SK-N-SH (cell line): ENCODE measurements around the gene SCOC. TPM values are rescaled to one million over a fixed set of nuclear protein-coding genes. Genes with fewer than 3 reads are reported as not detected.

Experiments used
- CTCF ChIA-PET: fragments of 300-600, 350-600 bp; formaldehyde crosslinking; extraction: SDS; loops from one replicate; lab custom pipeline; 2021; lab: Yijun Ruan, JAX
- POLR2A ChIA-PET: fragments of 350-600 bp; sonication (Branson Sonifier 250); formaldehyde crosslinking; extraction: SDS; loops from one replicate; lab custom pipeline; 2020; ENCODE audit warnings: antibody characterized with exemption, inconsistent platforms; lab: Yijun Ruan, JAX
- DNase-seq: peaks from one replicate; pipeline ENCODE4 v3.0.0; 2012
- H2AFZ ChIP-seq: fragments of 200-600 bp; sonication (generic); 2 replicates; pipeline ENCODE4 v1.8.1; 2016; ENCODE audit warnings: antibody characterized with exemption, mild to moderate bottlenecking, low read depth
- H3F3A ChIP-seq: fragments of 200-600 bp; sonication (generic); replicated peaks from 2 replicates; pipeline ENCODE3; 2016; ENCODE audit warnings: antibody characterized with exemption, mild to moderate bottlenecking; ENCODE audit not compliant: insufficient read depth
- H3K27ac ChIP-seq, 2 experiments: fragments of 200-500 bp in 1 of 2; fragments of 200-600 bp in 1 of 2; sonication (Bioruptor generic) in 1 of 2; sonication (generic), shearing (Covaris generic) in 1 of 2; 2 replicates each; pipeline versions ENCODE4 v1.5.1 to v1.6.1; 2014 to 2016; ENCODE audit warnings: low read depth in 2 of 2, inconsistent platforms in 1 of 2, low read length in 1 of 2, mild to moderate bottlenecking in 1 of 2, mixed read lengths in 1 of 2
- H3K27me3 ChIP-seq: fragments of 200-600 bp; sonication (generic), shearing (Covaris generic); 2 replicates; pipeline ENCODE4 v1.6.1; 2016; ENCODE audit warnings: mixed run types; ENCODE audit not compliant: insufficient read depth
- H3K36me3 ChIP-seq, 2 experiments: fragments of 200-500 bp in 1 of 2; fragments of 200-600 bp in 1 of 2; sonication (Bioruptor generic) in 1 of 2; sonication (generic) in 1 of 2; replicated peaks in 1 of 2; 2 replicates each; pipeline versions ENCODE3 to v1.5.1; 2014 to 2016; ENCODE audit warnings: low read length in 1 of 2, mild to moderate bottlenecking in 1 of 2; ENCODE audit not compliant: insufficient read depth in 2 of 2, control insufficient read depth in 1 of 2
- H3K4me1 ChIP-seq, 2 experiments: fragments of 200-500 bp in 1 of 2; fragments of 200-600 bp in 1 of 2; sonication (Bioruptor generic) in 1 of 2; sonication (generic), shearing (Covaris generic) in 1 of 2; 2 replicates each; pipeline versions ENCODE4 v1.5.1 to v1.6.1; 2014 to 2016; ENCODE audit warnings: low read depth in 1 of 2, low read length in 1 of 2, mixed run types in 1 of 2; ENCODE audit not compliant: insufficient read depth in 2 of 2, control insufficient read depth in 1 of 2
- H3K4me2 ChIP-seq: fragments of 200-600 bp; sonication (generic), shearing (Covaris generic); 2 replicates; pipeline ENCODE4 v1.6.1; 2017; ENCODE audit warnings: mixed run types
- H3K4me3 ChIP-seq, 2 experiments: fragments of 200-500 bp in 1 of 2; fragments of 200-600 bp in 1 of 2; sonication (Bioruptor generic) in 1 of 2; sonication (generic), shearing (Covaris generic) in 1 of 2; 2 replicates each; pipeline versions ENCODE4 v1.5.1 to v1.8.1; 2014 to 2016; ENCODE audit warnings: low read depth in 2 of 2, inconsistent platforms in 1 of 2, low read length in 1 of 2, mild to moderate bottlenecking in 1 of 2, mixed read lengths in 1 of 2, moderate library complexity in 1 of 2
- H3K79me2 ChIP-seq: fragments of 200-600 bp; sonication (generic); 2 replicates; pipeline ENCODE4 v1.8.1; 2017; ENCODE audit warnings: mild to moderate bottlenecking; ENCODE audit not compliant: insufficient read depth
- H3K9ac ChIP-seq: fragments of 200-600 bp; sonication (generic); 2 replicates; pipeline ENCODE4 v1.6.1; 2017; ENCODE audit warnings: mixed run types
- H3K9me2 ChIP-seq: fragments of 200-600 bp; sonication (generic); 2 replicates; pipeline ENCODE4 v1.6.1; 2017; ENCODE audit warnings: mixed run types
- H3K9me3 ChIP-seq: fragments of 200-600 bp; sonication (generic); 2 replicates; pipeline ENCODE4 v1.6.1; 2017; ENCODE audit warnings: mixed run types, mild to moderate bottlenecking, moderate library complexity
- H4K20me1 ChIP-seq: fragments of 200-600 bp; sonication (generic); 2 replicates; pipeline ENCODE4 v1.6.1; 2017; ENCODE audit warnings: mild to moderate bottlenecking, mixed run types; ENCODE audit not compliant: insufficient read depth
- FOSL2 ChIP-seq: IDR thresholded peaks from 2 replicates; pipeline ENCODE4 v1.4.0; 2012; ENCODE audit warnings: low read depth, mild to moderate bottlenecking, moderate library complexity, borderline replicate concordance
- GABPA ChIP-seq: IDR thresholded peaks from 2 replicates; pipeline ENCODE4 v1.4.0; 2012; ENCODE audit warnings: low read depth, mild to moderate bottlenecking
- MEF2A ChIP-seq: IDR thresholded peaks from 2 replicates; pipeline ENCODE4 v1.4.0; 2012; ENCODE audit warnings: low read depth, borderline replicate concordance
- MXI1 ChIP-seq: IDR thresholded peaks from 2 replicates; pipeline ENCODE4 v1.6.1; 2012; ENCODE audit warnings: mild to moderate bottlenecking, low read depth, low read length, improper control_type of control experiment
- POLR2AphosphoS5 ChIP-seq: IDR thresholded peaks from 2 replicates; pipeline ENCODE4 v1.6.1; 2012; ENCODE audit warnings: low read depth, low read length
- SIN3A ChIP-seq: IDR thresholded peaks from 2 replicates; pipeline ENCODE4 v1.6.1; 2012; ENCODE audit warnings: low read depth, mild to moderate bottlenecking, low read length, moderate library complexity, borderline replicate concordance
- SMC3 ChIP-seq: IDR thresholded peaks from 2 replicates; pipeline ENCODE4 v1.6.1; 2012; ENCODE audit warnings: low read depth, low read length, improper control_type of control experiment
- TAF1 ChIP-seq: IDR thresholded peaks from 2 replicates; pipeline ENCODE4 v1.6.1; 2012; ENCODE audit warnings: low read depth, mild to moderate bottlenecking, low read length, moderate library complexity, borderline replicate concordance
- TEAD4 ChIP-seq: IDR thresholded peaks from 2 replicates; pipeline ENCODE4 v1.4.0; 2012; ENCODE audit warnings: mild to moderate bottlenecking, borderline replicate concordance; ENCODE audit not compliant: insufficient read depth
- polyA plus RNA-seq, 3 experiments: library from polyadenylated mRNA; depleted of rRNA; stranded (reverse); fragments of >200 nt; gene quantifications; 2 replicates each; pipeline ENCODE4 v1.2.3, GENCODE V29; 2012
- TF ChIP-seq, protein P1 (sequence below): IDR thresholded peaks from 2 replicates; pipeline ENCODE4 v1.4.0; 2012; ENCODE audit warnings: low read depth, borderline replicate concordance
- TF ChIP-seq, protein P2 (sequence below): IDR thresholded peaks from 2 replicates; pipeline ENCODE4 v1.4.0; 2012; ENCODE audit warnings: low read depth, borderline replicate concordance
- TF ChIP-seq, protein P3 (sequence below): IDR thresholded peaks from 2 replicates; pipeline ENCODE4 v1.4.0; 2012; ENCODE audit warnings: low read depth
- TF ChIP-seq, protein P4 (sequence below): IDR thresholded peaks from 2 replicates; pipeline ENCODE4 v1.6.1; 2012; ENCODE audit warnings: mild to moderate bottlenecking, low read depth, low read length, moderate library complexity

SCOC gene
- polyA plus RNA-seq, 1 of the 3 experiments (the other 2 are of a cell fraction): 16.0 TPM

DNA sequence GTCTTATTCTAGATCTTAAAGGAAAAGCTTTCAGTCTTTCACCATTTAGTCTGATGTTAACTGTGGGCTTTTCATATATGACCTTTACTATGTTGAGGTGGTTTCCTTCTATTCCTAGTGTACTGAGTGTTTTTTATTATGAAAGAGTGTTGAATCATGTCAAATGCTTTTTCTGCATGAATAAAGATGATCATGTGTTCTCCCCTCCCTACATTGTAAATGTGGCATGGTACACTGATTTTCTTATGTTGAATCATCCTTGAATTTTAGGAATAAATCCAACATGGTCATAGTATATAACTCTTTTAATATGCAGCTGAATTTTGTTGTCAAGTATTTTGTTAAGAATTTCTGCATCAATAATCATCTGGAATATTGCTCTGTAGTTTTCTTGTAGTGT lies 49.7 kb downstream of the SCOC start:
- Histone ChIP-seq H3K4me3 (no peak overlapping the region), H2AFZ (no peak overlapping the region), H3K9ac (no peak overlapping the region), H3K4me2 (no peak overlapping the region), H3K9me3 (no peaks in the 10 kb centered on the region), H3K27me3 (peaks cover 4% of the 10 kb centered on the region; the same call in 1 of the 2 replicates), H3K79me2 (no peaks in the 10 kb centered on the region), H3K36me3 (no peaks in the 10 kb centered on the region), H3F3A (no peaks in the 10 kb centered on the region), H3K9me2 (no peaks in the 10 kb centered on the region), H3K4me1 (no peaks in the 10 kb centered on the region; a peak in 1 of 4 replicates), H4K20me1 (no peaks in the 10 kb centered on the region), H3K27ac (no peak overlapping the region)
- CTCF ChIA-PET: interaction anchor here (1.2 kb wide), 1 partner anchor 63 kb away, joined by 3 read pairs; no protein-coding TSS in a partner anchor
- DNase-seq: no peak
- POLR2A ChIA-PET: no interaction called here
- TF ChIP-seq, protein P1, sequence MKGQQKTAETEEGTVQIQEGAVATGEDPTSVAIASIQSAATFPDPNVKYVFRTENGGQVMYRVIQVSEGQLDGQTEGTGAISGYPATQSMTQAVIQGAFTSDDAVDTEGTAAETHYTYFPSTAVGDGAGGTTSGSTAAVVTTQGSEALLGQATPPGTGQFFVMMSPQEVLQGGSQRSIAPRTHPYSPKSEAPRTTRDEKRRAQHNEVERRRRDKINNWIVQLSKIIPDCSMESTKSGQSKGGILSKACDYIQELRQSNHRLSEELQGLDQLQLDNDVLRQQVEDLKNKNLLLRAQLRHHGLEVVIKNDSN: no peak
- no peak for TF ChIP-seq MXI1
- no peak for TF ChIP-seq SIN3A
- TF ChIP-seq MEF2A: no peak
- no peak for TF ChIP-seq TEAD4
- TF ChIP-seq, protein P2, sequence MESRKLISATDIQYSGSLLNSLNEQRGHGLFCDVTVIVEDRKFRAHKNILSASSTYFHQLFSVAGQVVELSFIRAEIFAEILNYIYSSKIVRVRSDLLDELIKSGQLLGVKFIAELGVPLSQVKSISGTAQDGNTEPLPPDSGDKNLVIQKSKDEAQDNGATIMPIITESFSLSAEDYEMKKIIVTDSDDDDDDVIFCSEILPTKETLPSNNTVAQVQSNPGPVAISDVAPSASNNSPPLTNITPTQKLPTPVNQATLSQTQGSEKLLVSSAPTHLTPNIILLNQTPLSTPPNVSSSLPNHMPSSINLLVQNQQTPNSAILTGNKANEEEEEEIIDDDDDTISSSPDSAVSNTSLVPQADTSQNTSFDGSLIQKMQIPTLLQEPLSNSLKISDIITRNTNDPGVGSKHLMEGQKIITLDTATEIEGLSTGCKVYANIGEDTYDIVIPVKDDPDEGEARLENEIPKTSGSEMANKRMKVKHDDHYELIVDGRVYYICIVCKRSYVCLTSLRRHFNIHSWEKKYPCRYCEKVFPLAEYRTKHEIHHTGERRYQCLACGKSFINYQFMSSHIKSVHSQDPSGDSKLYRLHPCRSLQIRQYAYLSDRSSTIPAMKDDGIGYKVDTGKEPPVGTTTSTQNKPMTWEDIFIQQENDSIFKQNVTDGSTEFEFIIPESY: no peak
- TF ChIP-seq FOSL2: no peak
- no peak for TF ChIP-seq SMC3
- TF ChIP-seq, protein P3, sequence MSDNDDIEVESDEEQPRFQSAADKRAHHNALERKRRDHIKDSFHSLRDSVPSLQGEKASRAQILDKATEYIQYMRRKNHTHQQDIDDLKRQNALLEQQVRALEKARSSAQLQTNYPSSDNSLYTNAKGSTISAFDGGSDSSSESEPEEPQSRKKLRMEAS: no peak
- TF ChIP-seq TAF1: no peak
- TF ChIP-seq, protein P4, sequence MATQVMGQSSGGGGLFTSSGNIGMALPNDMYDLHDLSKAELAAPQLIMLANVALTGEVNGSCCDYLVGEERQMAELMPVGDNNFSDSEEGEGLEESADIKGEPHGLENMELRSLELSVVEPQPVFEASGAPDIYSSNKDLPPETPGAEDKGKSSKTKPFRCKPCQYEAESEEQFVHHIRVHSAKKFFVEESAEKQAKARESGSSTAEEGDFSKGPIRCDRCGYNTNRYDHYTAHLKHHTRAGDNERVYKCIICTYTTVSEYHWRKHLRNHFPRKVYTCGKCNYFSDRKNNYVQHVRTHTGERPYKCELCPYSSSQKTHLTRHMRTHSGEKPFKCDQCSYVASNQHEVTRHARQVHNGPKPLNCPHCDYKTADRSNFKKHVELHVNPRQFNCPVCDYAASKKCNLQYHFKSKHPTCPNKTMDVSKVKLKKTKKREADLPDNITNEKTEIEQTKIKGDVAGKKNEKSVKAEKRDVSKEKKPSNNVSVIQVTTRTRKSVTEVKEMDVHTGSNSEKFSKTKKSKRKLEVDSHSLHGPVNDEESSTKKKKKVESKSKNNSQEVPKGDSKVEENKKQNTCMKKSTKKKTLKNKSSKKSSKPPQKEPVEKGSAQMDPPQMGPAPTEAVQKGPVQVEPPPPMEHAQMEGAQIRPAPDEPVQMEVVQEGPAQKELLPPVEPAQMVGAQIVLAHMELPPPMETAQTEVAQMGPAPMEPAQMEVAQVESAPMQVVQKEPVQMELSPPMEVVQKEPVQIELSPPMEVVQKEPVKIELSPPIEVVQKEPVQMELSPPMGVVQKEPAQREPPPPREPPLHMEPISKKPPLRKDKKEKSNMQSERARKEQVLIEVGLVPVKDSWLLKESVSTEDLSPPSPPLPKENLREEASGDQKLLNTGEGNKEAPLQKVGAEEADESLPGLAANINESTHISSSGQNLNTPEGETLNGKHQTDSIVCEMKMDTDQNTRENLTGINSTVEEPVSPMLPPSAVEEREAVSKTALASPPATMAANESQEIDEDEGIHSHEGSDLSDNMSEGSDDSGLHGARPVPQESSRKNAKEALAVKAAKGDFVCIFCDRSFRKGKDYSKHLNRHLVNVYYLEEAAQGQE: no peak
- no peak for TF ChIP-seq GABPA
- no peak for TF ChIP-seq POLR2AphosphoS5
